LoVo (cell line): ENCODE data around the gene EGLN3.
"Not testable (repeated sequence)": the region's sequence is repeated elsewhere in the genome, so short reads cannot be mapped to it uniquely, and the experiment has no call there.

ENCODE experiments used
- DNase-seq: peaks from one replicate; pipeline ENCODE4 v3.0.0-alpha.2; 2016; ENCODE audit warnings: low spot score

The EGLN3 gene

GRCh38 chr14:33950320-33951182 is at the start of gene EGLN3:
Gene EGLN3 (minus strand): TSS chr14:33951074. CDS start chr14:33950752, 322 bp downstream.
- peak; percentile 90 for DNase-seq

- no peak for DNase-seq
These were observed 49.5 kb upstream of the EGLN3 start for GRCh38 chr14:34000396-34000795.

GRCh38 chr14:33999771-34000291 is 49.0 kb upstream of the EGLN3 start:
- no peak for DNase-seq

- no peak for DNase-seq
These were observed 46.7 kb upstream of the EGLN3 start for GRCh38 chr14:33997611-33998010.

- DNase-seq: no peak
These were observed 45.6 kb upstream of the EGLN3 start for GRCh38 chr14:33996462-33996861.

- no peak for DNase-seq
These were observed 42.4 kb upstream of the EGLN3 start for GRCh38 chr14:33993246-33993645.

- no peak for DNase-seq
These were observed 41.6 kb upstream of the EGLN3 start for GRCh38 chr14:33992274-33993007.

- no peak for DNase-seq
These were observed 39.9 kb upstream of the EGLN3 start for GRCh38 chr14:33990790-33991189.

GRCh38 chr14:33987565-33988080 is 36.7 kb upstream of the EGLN3 start:
- no peak for DNase-seq

GRCh38 chr14:33986804-33987203 is 35.9 kb upstream of the EGLN3 start:
- DNase-seq: no peak

- DNase-seq: no peak
These were observed 34.4 kb upstream of the EGLN3 start for GRCh38 chr14:33985242-33985641.

GRCh38 chr14:33979613-33980276 is 28.9 kb upstream of the EGLN3 start:
- no peak for DNase-seq

GRCh38 chr14:33978892-33979612 is 28.2 kb upstream of the EGLN3 start:
- DNase-seq: no peak

- no peak for DNase-seq
These were observed 21.8 kb upstream of the EGLN3 start for GRCh38 chr14:33972583-33973081.

- DNase-seq: not testable (repeated sequence)
These were observed 19.0 kb upstream of the EGLN3 start for GRCh38 chr14:33969846-33970245.

- DNase-seq: no peak
These were observed 17.8 kb upstream of the EGLN3 start for GRCh38 chr14:33968722-33969121.

- DNase-seq: no peak
These were observed 16.3 kb upstream of the EGLN3 start for GRCh38 chr14:33967138-33967537.

GRCh38 chr14:33966276-33966675 is 15.4 kb upstream of the EGLN3 start:
- DNase-seq: no peak

- no peak for DNase-seq
These were observed 13.9 kb upstream of the EGLN3 start for GRCh38 chr14:33964599-33965317.

- no peak for DNase-seq
These were observed 13.0 kb upstream of the EGLN3 start for GRCh38 chr14:33963892-33964291.

- not testable (repeated sequence) for DNase-seq
These were observed 11.6 kb upstream of the EGLN3 start for GRCh38 chr14:33962466-33962865.
